DOHH2 (cell line): ENCODE results near the gene TBC1D22A.

Experiments
- H3F3A ChIP-seq: fragments of 200-600 bp; sonication (generic), shearing (Covaris generic); 2 replicates; pipeline ENCODE4 v1.6.0; 2016; ENCODE audit warnings: antibody characterized with exemption, mild to moderate bottlenecking; ENCODE audit not compliant: control insufficient read depth, insufficient read depth
- H3K27ac ChIP-seq: fragments of 200-600 bp; sonication (generic); 2 replicates; pipeline ENCODE4 v1.5.1; 2014; ENCODE audit warnings: low read depth, mild to moderate bottlenecking, low read length, moderate library complexity
- H3K27me3 ChIP-seq: fragments of 200-600 bp; sonication (generic); 2 replicates; pipeline ENCODE4 v1.6.1; 2014; ENCODE audit warnings: mild to moderate bottlenecking, low read length, mixed read lengths; ENCODE audit not compliant: control insufficient read depth
- H3K36me3 ChIP-seq: fragments of 200-600 bp; sonication (generic); 2 replicates; pipeline ENCODE4 v1.6.1; 2014; ENCODE audit warnings: mild to moderate bottlenecking, low read length, moderate library complexity, mixed read lengths; ENCODE audit not compliant: control insufficient read depth
- H3K4me1 ChIP-seq: fragments of 200-600 bp; sonication (generic); 2 replicates; pipeline ENCODE4 v1.6.1; 2014; ENCODE audit warnings: mild to moderate bottlenecking, low read length, mixed read lengths; ENCODE audit not compliant: control insufficient read depth
- H3K4me2 ChIP-seq: fragments of 200-600 bp; sonication (generic); 2 replicates; pipeline ENCODE4 v1.6.0; 2014; ENCODE audit warnings: mild to moderate bottlenecking, low read length, moderate library complexity
- H3K4me3 ChIP-seq: fragments of 200-600 bp; sonication (generic); 2 replicates; pipeline ENCODE4 v1.5.1; 2014; ENCODE audit warnings: mild to moderate bottlenecking, low read length, mixed read lengths
- H3K79me2 ChIP-seq: fragments of 200-600 bp; sonication (generic); 2 replicates; pipeline ENCODE4 v1.6.1; 2014; ENCODE audit warnings: mild to moderate bottlenecking, low read length, mixed read lengths; ENCODE audit not compliant: control insufficient read depth
- H3K9me2 ChIP-seq: fragments of 200-600 bp; sonication (generic); replicated peaks from 2 replicates; pipeline ENCODE4 v1.6.1; 2014; ENCODE audit warnings: mild to moderate bottlenecking, low read length, mixed read lengths; ENCODE audit not compliant: control insufficient read depth
- H3K9me3 ChIP-seq: fragments of 200-600 bp; sonication (generic); 2 replicates; pipeline ENCODE4 v1.6.1; 2014; ENCODE audit warnings: antibody characterized with exemption, low read length, mixed read lengths; ENCODE audit not compliant: control insufficient read depth, insufficient read depth
- H4K20me1 ChIP-seq: fragments of 200-600 bp; sonication (generic); 2 replicates; pipeline ENCODE4 v1.6.0; 2014; ENCODE audit warnings: low read depth, mild to moderate bottlenecking, antibody characterized with exemption, low read length, moderate library complexity; ENCODE audit not compliant: control insufficient read depth, insufficient read depth
- CTCF ChIP-seq: fragments of 200-600 bp; sonication (generic); IDR thresholded peaks from one replicate; pipeline ENCODE4 v1.5.1; 2014; ENCODE audit warnings: antibody characterized with exemption, mild to moderate bottlenecking, low read depth, low read length; ENCODE audit not compliant: poor library complexity, severe bottlenecking
- EZH2phosphoT487 ChIP-seq: fragments of 200-600 bp; sonication (generic); IDR thresholded peaks from 2 replicates; pipeline ENCODE4 v1.6.1; 2017; ENCODE audit warnings: borderline replicate concordance, mild to moderate bottlenecking, antibody characterized with exemption, low read length, moderate library complexity, mixed read lengths

The TBC1D22A gene

GRCh38 chr22:46849951-46850350 is 87.5 kb downstream of the TBC1D22A start:
- H3K4me3 ChIP-seq, result no peak overlapping the region
- H3K27me3 ChIP-seq, result no peaks in the 10 kb centered on the region
- H3K9me3 ChIP-seq, result no peaks in the 10 kb centered on the region
- H3K27ac ChIP-seq, result no peak overlapping the region
- H3F3A ChIP-seq, result no peaks in the 10 kb centered on the region
- no peaks in the 10 kb centered on the region for H3K4me1 ChIP-seq
- no peaks in the 10 kb centered on the region for H3K9me2 ChIP-seq
- TF ChIP-seq EZH2phosphoT487, result no peak
- TF ChIP-seq CTCF, result no peak
- peaks cover 100% of the 10 kb centered on the region for H3K79me2 ChIP-seq
- H3K4me2 ChIP-seq, result no peak overlapping the region
- H4K20me1 ChIP-seq, result peaks cover 27% of the 10 kb centered on the region
- peaks cover 70% of the 10 kb centered on the region for H3K36me3 ChIP-seq

- peaks cover 27% of the 10 kb centered on the region for H4K20me1 ChIP-seq
- no peak overlapping the region for H3K4me2 ChIP-seq
- no peaks in the 10 kb centered on the region for H3K27me3 ChIP-seq
- H3K36me3 ChIP-seq, result peaks cover 65% of the 10 kb centered on the region
- H3F3A ChIP-seq, result no peaks in the 10 kb centered on the region; the same call in 1 of the 2 replicates
- H3K9me3 ChIP-seq, result no peaks in the 10 kb centered on the region
- H3K27ac ChIP-seq, result no peak overlapping the region
- TF ChIP-seq CTCF, result no peak
- TF ChIP-seq EZH2phosphoT487, result no peak
- H3K79me2 ChIP-seq, result peaks cover 100% of the 10 kb centered on the region
- no peak overlapping the region for H3K4me3 ChIP-seq
- no peaks in the 10 kb centered on the region for H3K4me1 ChIP-seq
- H3K9me2 ChIP-seq, result no peaks in the 10 kb centered on the region
Observed at GRCh38 chr22:46851311-46851710, 88.9 kb downstream of the TBC1D22A start.

GRCh38 chr22:46851941-46852340 is 89.5 kb downstream of the TBC1D22A start:
- Histone ChIP-seq H3K4me2 (no peak overlapping the region), H3K9me2 (no peaks in the 10 kb centered on the region), H3K4me3 (no peak overlapping the region), H3K36me3 (peaks cover 59% of the 10 kb centered on the region), H3K79me2 (peaks cover 100% of the 10 kb centered on the region), H3K27ac (no peak overlapping the region), H3K9me3 (no peaks in the 10 kb centered on the region), H3K4me1 (no peaks in the 10 kb centered on the region), H3F3A (no peaks in the 10 kb centered on the region; the same call in 1 of the 2 replicates), H3K27me3 (no peaks in the 10 kb centered on the region), H4K20me1 (peaks cover 29% of the 10 kb centered on the region)
- TF ChIP-seq CTCF, result no peak

GRCh38 chr22:46852771-46853170 is 90.3 kb downstream of the TBC1D22A start:
- Histone ChIP-seq H3F3A (no peaks in the 10 kb centered on the region; the same call in 1 of the 2 replicates), H3K27ac (no peak overlapping the region), H3K9me3 (no peaks in the 10 kb centered on the region), H3K9me2 (no peaks in the 10 kb centered on the region), H3K79me2 (peaks cover 100% of the 10 kb centered on the region), H3K4me3 (no peak overlapping the region), H3K4me1 (no peaks in the 10 kb centered on the region), H4K20me1 (peaks cover 26% of the 10 kb centered on the region), H3K4me2 (no peak overlapping the region), H3K36me3 (peaks cover 51% of the 10 kb centered on the region), H3K27me3 (no peaks in the 10 kb centered on the region)
- TF ChIP-seq CTCF, result no peak
- no peak for TF ChIP-seq EZH2phosphoT487
